Measurements from ENCODE around the gene UCN2.

DNA sequence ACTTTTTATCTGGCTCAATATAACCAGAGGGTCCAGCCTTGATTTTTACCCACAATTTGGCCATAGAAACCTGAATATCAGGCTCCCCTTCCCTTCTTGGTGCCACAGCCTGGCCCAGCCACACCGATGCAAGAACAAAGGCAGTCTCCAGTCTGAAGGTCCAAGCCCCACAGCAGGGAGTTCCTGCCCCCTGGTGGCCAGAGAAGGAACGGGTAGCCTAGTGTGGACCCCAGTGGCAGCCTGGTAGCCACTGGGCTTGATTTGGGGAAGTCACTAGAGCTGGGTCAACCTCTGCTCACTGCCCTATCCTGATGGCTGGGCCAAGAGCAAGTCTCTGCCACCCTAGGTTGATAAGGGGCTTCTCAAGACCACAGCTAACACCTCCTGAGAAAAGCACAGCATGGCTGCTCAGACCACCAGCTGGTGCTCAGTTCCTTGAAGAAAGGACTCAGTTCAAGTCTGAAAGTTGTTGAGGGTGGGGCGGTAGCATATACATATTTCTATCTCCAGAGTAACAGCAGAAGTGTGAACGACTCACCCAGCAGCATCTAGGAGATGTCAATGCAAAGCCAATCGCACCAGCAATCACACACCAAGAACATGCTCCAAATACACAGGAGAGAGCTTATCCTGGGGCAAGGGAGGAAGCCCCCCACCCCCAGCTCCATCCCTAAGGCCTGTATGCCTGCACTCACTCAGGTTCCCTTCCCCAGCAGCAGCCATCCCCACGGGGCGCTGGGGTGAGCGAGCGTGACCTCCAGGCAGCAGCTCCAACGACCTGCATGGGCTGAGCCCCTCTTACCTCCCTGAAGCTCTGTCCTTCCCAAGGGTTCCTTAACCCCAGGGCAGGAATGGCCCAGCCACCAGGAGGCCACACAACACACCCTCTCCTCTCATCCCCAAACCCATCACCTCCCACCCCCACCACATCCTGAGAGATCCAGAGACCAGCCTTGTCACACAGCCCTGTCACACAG lies 14.6 kb downstream of the UCN2 start:
- TF ChIP-seq, protein P1, sequence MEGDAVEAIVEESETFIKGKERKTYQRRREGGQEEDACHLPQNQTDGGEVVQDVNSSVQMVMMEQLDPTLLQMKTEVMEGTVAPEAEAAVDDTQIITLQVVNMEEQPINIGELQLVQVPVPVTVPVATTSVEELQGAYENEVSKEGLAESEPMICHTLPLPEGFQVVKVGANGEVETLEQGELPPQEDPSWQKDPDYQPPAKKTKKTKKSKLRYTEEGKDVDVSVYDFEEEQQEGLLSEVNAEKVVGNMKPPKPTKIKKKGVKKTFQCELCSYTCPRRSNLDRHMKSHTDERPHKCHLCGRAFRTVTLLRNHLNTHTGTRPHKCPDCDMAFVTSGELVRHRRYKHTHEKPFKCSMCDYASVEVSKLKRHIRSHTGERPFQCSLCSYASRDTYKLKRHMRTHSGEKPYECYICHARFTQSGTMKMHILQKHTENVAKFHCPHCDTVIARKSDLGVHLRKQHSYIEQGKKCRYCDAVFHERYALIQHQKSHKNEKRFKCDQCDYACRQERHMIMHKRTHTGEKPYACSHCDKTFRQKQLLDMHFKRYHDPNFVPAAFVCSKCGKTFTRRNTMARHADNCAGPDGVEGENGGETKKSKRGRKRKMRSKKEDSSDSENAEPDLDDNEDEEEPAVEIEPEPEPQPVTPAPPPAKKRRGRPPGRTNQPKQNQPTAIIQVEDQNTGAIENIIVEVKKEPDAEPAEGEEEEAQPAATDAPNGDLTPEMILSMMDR (conservative IDR thresholded peaks at IDR 0.05; ENCODE audit: low read depth, low read length): peak; percentile 71
- no peak for TF ChIP-seq EZH2 (IDR thresholded peaks at IDR 0.05; ENCODE audit: borderline replicate concordance, low read depth, low read length, poor library complexity, severe bottlenecking)
